Nephron (organoid): ENCODE results near the gene SMARCB1.

ENCODE experiments used
- H3K27ac Mint-ChIP-seq, 3 experiments: 2 replicates each; pipeline ENCODE4 v1.8.0; 2020; ENCODE audit warnings: mixed read lengths in 3 of 3, mild to moderate bottlenecking in 2 of 3, moderate library complexity in 1 of 3
- H3K27me3 Mint-ChIP-seq: 2 replicates; pipeline ENCODE4 v1.8.0; 2021; ENCODE audit warnings: low read depth, mild to moderate bottlenecking, moderate library complexity, mixed read lengths
- H3K36me3 Mint-ChIP-seq: 2 replicates; pipeline ENCODE4 v1.8.0; 2020; ENCODE audit warnings: low read depth, mixed read lengths
- H3K4me1 Mint-ChIP-seq: 2 replicates; pipeline ENCODE4 v1.8.0; 2020; ENCODE audit warnings: mixed read lengths
- H3K4me3 Mint-ChIP-seq, 3 experiments: 2 replicates each; pipeline ENCODE4 v1.8.0; 2020; ENCODE audit warnings: mild to moderate bottlenecking in 3 of 3, mixed read lengths in 3 of 3, moderate library complexity in 2 of 3
- H3K9me3 Mint-ChIP-seq: 2 replicates; pipeline ENCODE4 v1.8.0; 2020; ENCODE audit warnings: mixed read lengths
- CTCF ChIP-seq, 3 experiments: fragments of 200-600 bp; sonication (generic); IDR thresholded peaks; one replicate each; pipeline ENCODE4 v1.5.0; 2021; ENCODE audit warnings: antibody characterized with exemption in 3 of 3; ENCODE audit not compliant: unreplicated experiment in 3 of 3

The SMARCB1 gene

GRCh38 chr22:23762842-23763578, 23.8 kb upstream of the SMARCB1 start, which contains the start of gene C22orf15:
Gene C22orf15, plus strand, starts transcription at chr22:23762990. Its CDS starts 317 bp downstream, at chr22:23763307.
- H3K9me3 Mint-ChIP-seq: no peaks in the 10 kb centered on the region
- TF ChIP-seq CTCF (IDR thresholded peaks at IDR 0.05; ENCODE audit: unreplicated experiment in 3 of 3): no peak
- H3K4me1 Mint-ChIP-seq: peaks cover 21% of the 10 kb centered on the region
- peak within 1 kb of the TSS; percentile 33 to 73 (median 67) for H3K4me3 Mint-ChIP-seq
- no peaks in the 10 kb centered on the region for H3K27me3 Mint-ChIP-seq
- peak within 1 kb of the TSS; percentile 33 to 81 (median 70) for H3K27ac Mint-ChIP-seq
- no peaks in the 10 kb centered on the region for H3K36me3 Mint-ChIP-seq

DNA sequence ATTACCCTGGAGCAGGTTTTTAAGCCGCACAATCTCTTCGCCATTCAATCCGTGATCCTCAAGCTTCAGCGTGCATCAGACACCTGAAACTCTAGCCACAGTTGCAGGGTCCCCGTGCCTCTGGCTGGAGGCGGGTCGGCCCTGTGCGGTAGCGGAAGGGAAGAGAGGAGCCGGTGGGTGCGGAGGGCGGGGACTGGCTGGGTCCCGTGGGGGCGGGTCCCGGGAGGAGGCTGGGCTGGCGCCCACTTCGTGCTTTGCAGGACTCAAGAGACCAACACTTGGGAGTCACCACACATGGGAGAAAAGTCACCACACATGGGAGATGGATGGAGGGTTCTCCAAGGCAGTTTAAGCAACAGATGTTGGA, 23.2 kb upstream of the SMARCB1 start:
- no peak for TF ChIP-seq CTCF (IDR thresholded peaks at IDR 0.05; ENCODE audit: unreplicated experiment in 3 of 3)
- Mint-ChIP-seq H3K4me3 (peak overlapping the region in 2 of 3 experiments; percentile 67 to 73), H3K9me3 (no peaks in the 10 kb centered on the region), H3K27me3 (no peaks in the 10 kb centered on the region), H3K27ac (peak overlapping the region; percentile 33 to 70 (median 39)), H3K4me1 (peaks cover 21% of the 10 kb centered on the region), H3K36me3 (no peaks in the 10 kb centered on the region)

DNA sequence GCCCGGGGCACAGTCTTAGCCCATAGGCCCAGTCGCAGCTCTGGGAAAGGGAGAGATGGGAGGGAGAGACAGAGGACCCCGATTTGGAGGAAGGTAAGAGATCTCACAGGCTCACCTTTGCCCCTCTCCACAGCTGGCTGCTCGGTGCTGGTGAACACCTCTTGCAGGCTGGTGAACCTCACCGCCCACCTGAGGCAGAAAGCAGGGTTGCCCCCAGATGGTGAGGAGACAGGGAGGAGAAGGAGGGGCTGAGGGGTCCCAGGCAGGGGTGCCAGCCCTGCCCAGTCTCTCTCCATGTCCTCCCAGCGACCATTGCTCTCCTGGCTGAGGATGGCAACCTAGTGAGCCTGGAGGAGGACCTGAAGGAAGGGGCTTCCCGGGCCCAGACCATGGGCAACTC, 22.8 kb upstream of the SMARCB1 start:
- Mint-ChIP-seq H3K9me3 (no peaks in the 10 kb centered on the region), H3K27ac (peak overlapping the region; percentile 33 to 70 (median 39)), H3K4me3 (peak overlapping the region in 2 of 3 experiments; percentile 67 to 73), H3K4me1 (peaks cover 21% of the 10 kb centered on the region), H3K36me3 (no peaks in the 10 kb centered on the region), H3K27me3 (no peaks in the 10 kb centered on the region)
- no peak for TF ChIP-seq CTCF (IDR thresholded peaks at IDR 0.05; ENCODE audit: unreplicated experiment in 3 of 3)

- Mint-ChIP-seq H3K27me3 (no peaks in the 10 kb centered on the region), H3K4me3 (peak overlapping the region; percentile 56 to 60 (median 57)), H3K9me3 (no peaks in the 10 kb centered on the region), H3K36me3 (no peaks in the 10 kb centered on the region), H3K27ac (no peak overlapping the region), H3K4me1 (peaks cover 29% of the 10 kb centered on the region)
- TF ChIP-seq CTCF (IDR thresholded peaks at IDR 0.05; ENCODE audit: unreplicated experiment in 3 of 3): no peak
Measured at GRCh38 chr22:23764899-23765881, 21.6 kb upstream of the SMARCB1 start.

DNA sequence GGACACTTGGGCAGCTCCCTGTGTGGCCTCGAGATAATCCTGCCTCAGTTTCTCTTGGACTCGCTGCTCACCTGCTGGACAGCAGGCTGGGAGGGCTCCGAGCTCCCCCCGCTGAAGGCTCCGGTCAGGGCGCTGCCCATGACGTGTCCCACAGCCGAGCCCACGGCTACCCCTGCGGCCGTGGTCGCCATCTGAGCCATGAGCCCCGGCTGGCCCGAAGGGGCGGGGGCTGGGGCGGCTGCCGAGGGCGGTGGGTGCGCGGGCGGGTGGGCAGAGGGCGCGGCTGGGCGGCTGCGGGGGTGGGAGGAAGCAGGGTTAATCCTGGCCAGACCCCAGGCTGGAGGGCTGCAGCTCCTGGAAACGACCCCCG, 19.5 kb upstream of the SMARCB1 start:
- Mint-ChIP-seq H3K4me3 (peak overlapping the region; percentile 79 to 91 (median 90)), H3K36me3 (no peaks in the 10 kb centered on the region), H3K4me1 (peaks cover 34% of the 10 kb centered on the region), H3K27me3 (no peaks in the 10 kb centered on the region), H3K27ac (peak overlapping the region in 1 of 3 experiments; percentile 48), H3K9me3 (no peaks in the 10 kb centered on the region)
- TF ChIP-seq CTCF (IDR thresholded peaks at IDR 0.05; ENCODE audit: unreplicated experiment in 3 of 3): no peak
